HepG2 (cell line): ENCODE measurements around the gene ZMYND10. TPM values are rescaled to one million over a fixed set of nuclear protein-coding genes. Genes with fewer than 3 reads are reported as not detected.

Experiments
- EEA1 ChIP-seq: sonication (generic); formaldehyde crosslinking; IDR thresholded peaks from 2 replicates; pipeline ENCODE4 v1.5.1; 2020; ENCODE audit warnings: mild to moderate bottlenecking, missing genetic modification reagents, borderline replicate concordance
- HNRNPLL ChIP-seq: fragments of 200-400 bp; formaldehyde crosslinking; IDR thresholded peaks from 2 replicates; pipeline ENCODE4 v1.6.1; 2017; ENCODE audit warnings: mild to moderate bottlenecking, low read depth, low read length; ENCODE audit not compliant: poor library complexity, severe bottlenecking
- MNT ChIP-seq: fragments of 450-650 bp; IDR thresholded peaks from 2 replicates; pipeline ENCODE4 v1.6.1; 2016
- PRPF4 ChIP-seq: fragments of 200-400 bp; formaldehyde crosslinking; IDR thresholded peaks from 2 replicates; pipeline ENCODE4 v1.6.1; 2016; ENCODE audit warnings: low read length, low read depth; ENCODE audit not compliant: poor library complexity, severe bottlenecking
- RFXAP ChIP-seq: sonication (generic); formaldehyde crosslinking; IDR thresholded peaks from 2 replicates; pipeline ENCODE4 v1.4.0; 2020; ENCODE audit warnings: missing genetic modification reagents, borderline replicate concordance
- ZBTB7A ChIP-seq: sonication (generic); formaldehyde crosslinking; IDR thresholded peaks from 2 replicates; pipeline ENCODE4 v1.8.0; 2022; ENCODE audit warnings: mild to moderate bottlenecking, missing genetic modification reagents
- ZNF235 ChIP-seq: sonication (generic); formaldehyde crosslinking; IDR thresholded peaks from 2 replicates; pipeline ENCODE4 v1.8.1; 2023; ENCODE audit warnings: mild to moderate bottlenecking, missing genetic modification reagents, borderline replicate concordance
- ZNF263 ChIP-seq: sonication (generic); formaldehyde crosslinking; IDR thresholded peaks from 2 replicates; pipeline ENCODE4 v1.4.0; 2020; ENCODE audit warnings: missing genetic modification reagents
- ZNF282 ChIP-seq: fragments of 450-650 bp; IDR thresholded peaks from 2 replicates; pipeline ENCODE4 v1.6.1; 2018; ENCODE audit not compliant: partially characterized antibody
- ZNF546 ChIP-seq: sonication (generic); formaldehyde crosslinking; conservative IDR thresholded peaks from 2 replicates; pipeline ENCODE4 v1.8.1; 2023; ENCODE audit warnings: mild to moderate bottlenecking, missing genetic modification reagents
- ZNF773 ChIP-seq: sonication (generic); formaldehyde crosslinking; IDR thresholded peaks from 2 replicates; pipeline ENCODE4 v1.4.0; 2020; ENCODE audit warnings: missing genetic modification reagents, borderline replicate concordance
- ZNF850 ChIP-seq: sonication (generic); formaldehyde crosslinking; conservative IDR thresholded peaks from 2 replicates; pipeline ENCODE4 v1.9.0; 2021; ENCODE audit warnings: mild to moderate bottlenecking, missing genetic modification reagents
- polyA plus RNA-seq, 8 experiments: library from polyadenylated mRNA; depleted of rRNA in 3 of 8; stranded (reverse) in 7 of 8; unstranded in 1 of 8; fragments of >200 nt; fragmentation: Illumina TruSeq in 4 of 8; extraction: Trizol in 4 of 8; gene quantifications; 2 replicates each; pipeline versions ENCODE4 v1.2.1 to v1.2.3, GENCODE V29; 2011 to 2016; ENCODE audit warnings: low read depth in 4 of 8, missing spikeins in 1 of 8, mixed read lengths in 1 of 8; ENCODE audit not compliant: insufficient read depth in 1 of 8
- total RNA-seq, 5 experiments: library from RNA; depleted of rRNA; stranded (reverse); fragments of >200 nt; fragmentation: Illumina TruSeq; extraction: Trizol; gene quantifications; 2 replicates each; pipeline ENCODE4 v1.2.3, GENCODE V29; 2016; ENCODE audit warnings: low read depth in 1 of 5
- TF ChIP-seq, protein P1 (sequence below): sonication (generic); formaldehyde crosslinking; IDR thresholded peaks from 2 replicates; pipeline ENCODE4 v1.4.0; 2020; ENCODE audit warnings: missing genetic modification reagents
- TF ChIP-seq, protein P2 (sequence below): sonication (generic); formaldehyde crosslinking; IDR thresholded peaks from 2 replicates; pipeline ENCODE4 v1.4.0; 2020; ENCODE audit warnings: missing genetic modification reagents, borderline replicate concordance
- TF ChIP-seq, protein P3 (sequence below): sonication (generic); formaldehyde crosslinking; IDR thresholded peaks from 2 replicates; pipeline ENCODE4 v1.4.0; 2020; ENCODE audit warnings: missing genetic modification reagents

ZMYND10 gene
- total and polyA plus RNA-seq, 2 of the 13 experiments (the other 11 are each of a cell fraction or from before 2014, with no cell fraction given), result 0.60 to 0.74 TPM

- TF ChIP-seq MNT (peak; percentile 81), ZBTB7A (CRISPR knock-in tag) (no peak), ZNF850 (CRISPR knock-in tag) (no peak), ZNF263 (peak; percentile 9), RFXAP (CRISPR knock-in tag) (0 out of 2 replicates have a peak, but pooled peaks have one; percentile 19), ZNF546 (peak; percentile 99), ZNF282 (no peak), HNRNPLL (peak; percentile 91), PRPF4 (no peak), ZNF235 (peak; percentile 94; the same call in 1 of the 2 replicates), ZNF773 (CRISPR knock-in tag) (0 out of 2 replicates have a peak, but pooled peaks have one; percentile 29), EEA1 (CRISPR knock-in tag) (no peak)
- TF ChIP-seq, protein P1, sequence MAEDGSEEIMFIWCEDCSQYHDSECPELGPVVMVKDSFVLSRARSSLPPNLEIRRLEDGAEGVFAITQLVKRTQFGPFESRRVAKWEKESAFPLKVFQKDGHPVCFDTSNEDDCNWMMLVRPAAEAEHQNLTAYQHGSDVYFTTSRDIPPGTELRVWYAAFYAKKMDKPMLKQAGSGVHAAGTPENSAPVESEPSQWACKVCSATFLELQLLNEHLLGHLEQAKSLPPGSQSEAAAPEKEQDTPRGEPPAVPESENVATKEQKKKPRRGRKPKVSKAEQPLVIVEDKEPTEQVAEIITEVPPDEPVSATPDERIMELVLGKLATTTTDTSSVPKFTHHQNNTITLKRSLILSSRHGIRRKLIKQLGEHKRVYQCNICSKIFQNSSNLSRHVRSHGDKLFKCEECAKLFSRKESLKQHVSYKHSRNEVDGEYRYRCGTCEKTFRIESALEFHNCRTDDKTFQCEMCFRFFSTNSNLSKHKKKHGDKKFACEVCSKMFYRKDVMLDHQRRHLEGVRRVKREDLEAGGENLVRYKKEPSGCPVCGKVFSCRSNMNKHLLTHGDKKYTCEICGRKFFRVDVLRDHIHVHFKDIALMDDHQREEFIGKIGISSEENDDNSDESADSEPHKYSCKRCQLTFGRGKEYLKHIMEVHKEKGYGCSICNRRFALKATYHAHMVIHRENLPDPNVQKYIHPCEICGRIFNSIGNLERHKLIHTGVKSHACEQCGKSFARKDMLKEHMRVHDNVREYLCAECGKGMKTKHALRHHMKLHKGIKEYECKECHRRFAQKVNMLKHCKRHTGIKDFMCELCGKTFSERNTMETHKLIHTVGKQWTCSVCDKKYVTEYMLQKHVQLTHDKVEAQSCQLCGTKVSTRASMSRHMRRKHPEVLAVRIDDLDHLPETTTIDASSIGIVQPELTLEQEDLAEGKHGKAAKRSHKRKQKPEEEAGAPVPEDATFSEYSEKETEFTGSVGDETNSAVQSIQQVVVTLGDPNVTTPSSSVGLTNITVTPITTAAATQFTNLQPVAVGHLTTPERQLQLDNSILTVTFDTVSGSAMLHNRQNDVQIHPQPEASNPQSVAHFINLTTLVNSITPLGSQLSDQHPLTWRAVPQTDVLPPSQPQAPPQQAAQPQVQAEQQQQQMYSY (CRISPR knock-in tag), result 0 out of 2 replicates have a peak, but pooled peaks have one; percentile 47
- TF ChIP-seq, protein P2, sequence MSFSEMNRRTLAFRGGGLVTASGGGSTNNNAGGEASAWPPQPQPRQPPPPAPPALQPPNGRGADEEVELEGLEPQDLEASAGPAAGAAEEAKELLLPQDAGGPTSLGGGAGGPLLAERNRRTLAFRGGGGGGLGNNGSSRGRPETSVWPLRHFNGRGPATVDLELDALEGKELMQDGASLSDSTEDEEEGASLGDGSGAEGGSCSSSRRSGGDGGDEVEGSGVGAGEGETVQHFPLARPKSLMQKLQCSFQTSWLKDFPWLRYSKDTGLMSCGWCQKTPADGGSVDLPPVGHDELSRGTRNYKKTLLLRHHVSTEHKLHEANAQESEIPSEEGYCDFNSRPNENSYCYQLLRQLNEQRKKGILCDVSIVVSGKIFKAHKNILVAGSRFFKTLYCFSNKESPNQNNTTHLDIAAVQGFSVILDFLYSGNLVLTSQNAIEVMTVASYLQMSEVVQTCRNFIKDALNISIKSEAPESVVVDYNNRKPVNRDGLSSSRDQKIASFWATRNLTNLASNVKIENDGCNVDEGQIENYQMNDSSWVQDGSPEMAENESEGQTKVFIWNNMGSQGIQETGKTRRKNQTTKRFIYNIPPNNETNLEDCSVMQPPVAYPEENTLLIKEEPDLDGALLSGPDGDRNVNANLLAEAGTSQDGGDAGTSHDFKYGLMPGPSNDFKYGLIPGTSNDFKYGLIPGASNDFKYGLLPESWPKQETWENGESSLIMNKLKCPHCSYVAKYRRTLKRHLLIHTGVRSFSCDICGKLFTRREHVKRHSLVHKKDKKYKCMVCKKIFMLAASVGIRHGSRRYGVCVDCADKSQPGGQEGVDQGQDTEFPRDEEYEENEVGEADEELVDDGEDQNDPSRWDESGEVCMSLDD (CRISPR knock-in tag), result peak; percentile 62; the same call in 1 of the 2 replicates
- TF ChIP-seq, protein P3, sequence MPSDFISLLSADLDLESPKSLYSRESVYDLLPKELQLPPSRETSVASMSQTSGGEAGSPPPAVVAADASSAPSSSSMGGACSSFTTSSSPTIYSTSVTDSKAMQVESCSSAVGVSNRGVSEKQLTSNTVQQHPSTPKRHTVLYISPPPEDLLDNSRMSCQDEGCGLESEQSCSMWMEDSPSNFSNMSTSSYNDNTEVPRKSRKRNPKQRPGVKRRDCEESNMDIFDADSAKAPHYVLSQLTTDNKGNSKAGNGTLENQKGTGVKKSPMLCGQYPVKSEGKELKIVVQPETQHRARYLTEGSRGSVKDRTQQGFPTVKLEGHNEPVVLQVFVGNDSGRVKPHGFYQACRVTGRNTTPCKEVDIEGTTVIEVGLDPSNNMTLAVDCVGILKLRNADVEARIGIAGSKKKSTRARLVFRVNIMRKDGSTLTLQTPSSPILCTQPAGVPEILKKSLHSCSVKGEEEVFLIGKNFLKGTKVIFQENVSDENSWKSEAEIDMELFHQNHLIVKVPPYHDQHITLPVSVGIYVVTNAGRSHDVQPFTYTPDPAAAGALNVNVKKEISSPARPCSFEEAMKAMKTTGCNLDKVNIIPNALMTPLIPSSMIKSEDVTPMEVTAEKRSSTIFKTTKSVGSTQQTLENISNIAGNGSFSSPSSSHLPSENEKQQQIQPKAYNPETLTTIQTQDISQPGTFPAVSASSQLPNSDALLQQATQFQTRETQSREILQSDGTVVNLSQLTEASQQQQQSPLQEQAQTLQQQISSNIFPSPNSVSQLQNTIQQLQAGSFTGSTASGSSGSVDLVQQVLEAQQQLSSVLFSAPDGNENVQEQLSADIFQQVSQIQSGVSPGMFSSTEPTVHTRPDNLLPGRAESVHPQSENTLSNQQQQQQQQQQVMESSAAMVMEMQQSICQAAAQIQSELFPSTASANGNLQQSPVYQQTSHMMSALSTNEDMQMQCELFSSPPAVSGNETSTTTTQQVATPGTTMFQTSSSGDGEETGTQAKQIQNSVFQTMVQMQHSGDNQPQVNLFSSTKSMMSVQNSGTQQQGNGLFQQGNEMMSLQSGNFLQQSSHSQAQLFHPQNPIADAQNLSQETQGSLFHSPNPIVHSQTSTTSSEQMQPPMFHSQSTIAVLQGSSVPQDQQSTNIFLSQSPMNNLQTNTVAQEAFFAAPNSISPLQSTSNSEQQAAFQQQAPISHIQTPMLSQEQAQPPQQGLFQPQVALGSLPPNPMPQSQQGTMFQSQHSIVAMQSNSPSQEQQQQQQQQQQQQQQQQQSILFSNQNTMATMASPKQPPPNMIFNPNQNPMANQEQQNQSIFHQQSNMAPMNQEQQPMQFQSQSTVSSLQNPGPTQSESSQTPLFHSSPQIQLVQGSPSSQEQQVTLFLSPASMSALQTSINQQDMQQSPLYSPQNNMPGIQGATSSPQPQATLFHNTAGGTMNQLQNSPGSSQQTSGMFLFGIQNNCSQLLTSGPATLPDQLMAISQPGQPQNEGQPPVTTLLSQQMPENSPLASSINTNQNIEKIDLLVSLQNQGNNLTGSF (CRISPR knock-in tag), result peak; percentile 58; the same call in 1 of the 2 replicates
Measured at GRCh38 chr3:50337175-50337861, 8.2 kb downstream of the ZMYND10 start (continued).
